UCSD-AML1 (cell line): ENCODE data around the gene NEURL3.
"Not testable (repeated sequence)": the region's sequence is repeated elsewhere in the genome, so short reads cannot be mapped to it uniquely, and the experiment has no call there.

Source experiments
- DNase-seq: peaks from one replicate; lab custom pipeline; 2025; ENCODE audit not compliant: unreplicated experiment; lab: John Stamatoyannopoulos, UW

The NEURL3 gene

GRCh38 chr2:96505231-96505889 lies at the start of gene NEURL3:
Gene NEURL3 (minus strand): TSS chr2:96505357. CDS start chr2:96505286, 71 bp downstream.
- DNase-seq: no peak

GRCh38 chr2:96554293-96555145 lies 49.4 kb upstream of the NEURL3 start:
- peak; percentile 68 for DNase-seq

GRCh38 chr2:96553957-96554292 lies 48.8 kb upstream of the NEURL3 start:
- DNase-seq: not testable (repeated sequence)

GRCh38 chr2:96553176-96553956 lies 48.2 kb upstream of the NEURL3 start:
- DNase-seq: no peak

GRCh38 chr2:96552315-96553175 lies 47.4 kb upstream of the NEURL3 start:
- DNase-seq: no peak

- DNase-seq: no peak
Observed at GRCh38 chr2:96551605-96552314, 46.6 kb upstream of the NEURL3 start.

- no peak for DNase-seq
Observed at GRCh38 chr2:96550787-96551604, 45.8 kb upstream of the NEURL3 start.

- no peak for DNase-seq
Observed at GRCh38 chr2:96549967-96550786, 45.0 kb upstream of the NEURL3 start.

- no peak for DNase-seq
Observed at GRCh38 chr2:96549466-96549785, 44.3 kb upstream of the NEURL3 start.

- no peak for DNase-seq
Observed at GRCh38 chr2:96548558-96549465, 43.7 kb upstream of the NEURL3 start.

- no peak for DNase-seq
Observed at GRCh38 chr2:96547731-96548171, 42.6 kb upstream of the NEURL3 start.

GRCh38 chr2:96547203-96547641 lies 42.1 kb upstream of the NEURL3 start:
- DNase-seq: no peak

GRCh38 chr2:96546797-96547196 lies 41.6 kb upstream of the NEURL3 start:
- DNase-seq: no peak

- DNase-seq: no peak
Observed at GRCh38 chr2:96546321-96546720, 41.2 kb upstream of the NEURL3 start.

- no peak for DNase-seq
Observed at GRCh38 chr2:96542357-96542977, 37.3 kb upstream of the NEURL3 start.

- no peak for DNase-seq
Observed at GRCh38 chr2:96541398-96542152, 36.4 kb upstream of the NEURL3 start.
